Bronchial epithelial cell (primary cell): ENCODE data around the gene GALNT10. TPM values are rescaled to one million over a fixed set of nuclear protein-coding genes. Genes with fewer than 3 reads are reported as not detected.

Experiments
- DNase-seq: peaks from one replicate; pipeline ENCODE4 v3.0.0-alpha.2; 2010; ENCODE audit warnings: low read depth
- FAIRE-seq: peaks from 2 replicates; lab custom pipeline; 2011; peaks lifted over from hg19 to GRCh38; lab: Jason Lieb, UNC
- H3K27me3 ChIP-seq: 2 replicates; pipeline ENCODE4 v1.5.1; 2011; ENCODE audit warnings: low read length; ENCODE audit not compliant: control insufficient read depth, insufficient read depth
- H3K36me3 ChIP-seq: 2 replicates; pipeline ENCODE4 v1.5.1; 2011; ENCODE audit warnings: low read length; ENCODE audit not compliant: control insufficient read depth, insufficient read depth
- H3K4me3 ChIP-seq: 2 replicates; pipeline ENCODE4 v1.5.1; 2011; ENCODE audit warnings: mild to moderate bottlenecking, low read depth, low read length, control low read depth
- CTCF ChIP-seq: IDR thresholded peaks from 2 replicates; pipeline ENCODE4 v1.5.1; 2011; ENCODE audit warnings: mild to moderate bottlenecking, moderate library complexity, low read length, control low read depth, inconsistent platforms; ENCODE audit not compliant: insufficient read depth, severe bottlenecking
- total RNA-seq: library from RNA; depleted of rRNA; stranded (reverse); fragments of >200 nt; gene quantifications from 2 replicates; pipeline ENCODE4 v1.2.1, GENCODE V29; 2014

Gene GALNT10
- total RNA-seq, 1 donor from 2014 or later, result 3.9 TPM

DNA sequence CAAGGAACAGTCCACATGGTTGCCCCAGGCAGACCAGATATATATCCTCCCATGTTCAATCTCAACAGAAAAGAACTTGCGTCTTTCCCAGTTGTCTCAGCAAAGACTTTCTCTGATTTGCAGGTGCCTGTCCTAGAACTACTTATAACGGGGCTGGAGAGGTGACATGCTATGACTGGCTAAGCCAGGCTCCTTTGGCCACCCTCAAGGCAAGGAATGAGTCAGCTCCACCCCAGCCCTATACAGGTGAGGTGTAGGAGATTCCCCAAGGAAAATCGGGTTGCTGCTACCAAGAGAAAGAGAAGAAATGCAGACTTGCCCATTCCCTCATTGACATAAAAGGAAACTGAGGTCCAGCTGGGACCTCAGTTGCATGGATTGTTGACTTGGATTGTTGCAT, 127.4 kb downstream of the GALNT10 start:
- FAIRE-seq (no peak), DNase-seq (no peak)
- TF ChIP-seq CTCF, result no peak

DNA sequence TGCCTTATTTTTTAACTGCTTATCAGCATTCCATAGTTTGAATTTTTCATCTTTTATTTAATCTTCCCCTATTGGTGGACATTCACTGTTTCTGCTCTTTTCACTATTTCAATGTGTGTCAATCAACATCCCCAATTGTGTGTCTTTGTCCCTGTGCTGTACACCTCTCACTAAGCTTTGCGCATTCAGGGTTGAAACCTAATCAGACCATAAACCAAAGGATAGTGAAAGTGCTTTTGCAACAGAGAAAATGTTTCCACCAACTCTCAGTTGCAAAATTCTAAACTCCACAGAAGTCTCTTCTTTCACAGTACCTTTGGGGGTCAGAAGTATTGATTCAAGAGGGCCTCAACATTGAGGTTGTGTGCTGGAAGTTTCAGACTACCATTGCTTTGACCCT, 128.2 kb downstream of the GALNT10 start:
- Histone ChIP-seq H3K27me3 (no peaks in the 10 kb centered on the region), H3K4me3 (no peak overlapping the region), H3K36me3 (peaks cover 2% of the 10 kb centered on the region)
- peak; percentile 32 for FAIRE-seq
- DNase-seq, result no peak
- no peak for TF ChIP-seq CTCF

More for the DNA sequence above, 127.4 kb downstream of the GALNT10 start:
- Histone ChIP-seq H3K36me3 (no peaks in the 10 kb centered on the region), H3K4me3 (no peak overlapping the region), H3K27me3 (no peaks in the 10 kb centered on the region)

DNA sequence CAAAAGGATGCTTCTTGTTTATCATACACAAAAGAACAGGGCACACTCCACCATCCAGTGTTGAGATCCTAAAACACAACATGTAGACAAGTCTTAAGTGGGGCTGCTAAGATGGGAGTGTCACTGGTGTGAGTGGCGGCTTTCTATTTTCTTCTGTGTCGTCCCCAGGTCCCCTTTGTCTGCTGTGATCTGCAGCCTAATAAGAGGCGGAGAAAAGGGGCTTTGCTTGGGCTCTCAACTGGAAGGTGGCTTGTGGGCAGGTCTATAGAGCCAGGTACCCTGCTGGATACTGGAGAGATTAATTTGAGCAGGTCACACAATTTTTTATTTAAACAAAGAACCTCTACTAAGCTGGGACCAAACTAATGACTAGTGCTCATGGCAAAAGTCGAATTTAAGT, 129.2 kb downstream of the GALNT10 start:
- no peaks in the 10 kb centered on the region for H3K27me3 ChIP-seq
- H3K4me3 ChIP-seq, result no peak overlapping the region
- H3K36me3 ChIP-seq, result peaks cover 2% of the 10 kb centered on the region
- DNase-seq (no peak), FAIRE-seq (no peak)
- TF ChIP-seq CTCF, result no peak

DNA sequence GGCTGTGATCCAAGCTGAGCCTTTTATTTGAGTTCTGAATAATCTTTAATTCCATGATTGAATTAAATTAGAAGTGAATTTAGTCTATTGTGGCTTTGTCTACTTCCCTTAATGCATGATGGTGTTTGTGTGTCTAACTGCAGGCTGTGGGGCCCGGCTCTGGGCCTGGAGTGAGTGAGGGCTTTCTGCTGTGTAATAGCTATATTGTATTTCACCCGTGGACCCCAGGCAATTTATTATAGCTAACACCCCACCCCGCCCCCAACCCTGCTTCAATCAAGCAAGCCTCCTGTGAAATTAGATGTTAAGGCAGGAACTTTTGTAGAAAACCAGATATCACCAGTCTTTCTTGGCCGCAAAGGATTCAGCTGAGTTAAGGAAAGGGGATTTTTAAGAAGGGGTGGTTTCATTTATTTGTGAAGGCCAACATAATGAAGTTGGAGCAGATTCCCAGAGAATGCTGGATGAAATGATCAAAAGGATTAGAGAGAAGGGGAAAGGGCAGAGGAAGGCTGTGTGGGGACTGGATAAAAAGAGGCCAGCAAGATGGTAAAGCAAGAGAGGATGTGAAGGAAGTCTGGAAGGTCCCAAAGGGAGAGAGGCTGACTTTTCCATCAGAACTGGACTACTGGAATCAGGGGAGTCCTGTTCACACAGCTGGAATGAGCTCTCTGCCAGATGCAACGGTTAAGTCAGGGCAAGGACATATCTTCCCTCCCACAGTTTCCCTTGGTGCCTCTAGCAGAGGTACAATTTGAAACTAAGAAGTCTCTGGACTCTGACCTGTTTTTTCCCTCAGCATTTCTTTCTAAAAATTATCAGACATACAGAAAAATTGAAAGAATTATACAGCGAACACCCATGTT, 129.9 kb downstream of the GALNT10 start:
- Histone ChIP-seq H3K36me3 (peaks cover 2% of the 10 kb centered on the region), H3K27me3 (no peaks in the 10 kb centered on the region), H3K4me3 (no peak overlapping the region)
- TF ChIP-seq CTCF, result no peak
- FAIRE-seq (no peak), DNase-seq (no peak)

DNA sequence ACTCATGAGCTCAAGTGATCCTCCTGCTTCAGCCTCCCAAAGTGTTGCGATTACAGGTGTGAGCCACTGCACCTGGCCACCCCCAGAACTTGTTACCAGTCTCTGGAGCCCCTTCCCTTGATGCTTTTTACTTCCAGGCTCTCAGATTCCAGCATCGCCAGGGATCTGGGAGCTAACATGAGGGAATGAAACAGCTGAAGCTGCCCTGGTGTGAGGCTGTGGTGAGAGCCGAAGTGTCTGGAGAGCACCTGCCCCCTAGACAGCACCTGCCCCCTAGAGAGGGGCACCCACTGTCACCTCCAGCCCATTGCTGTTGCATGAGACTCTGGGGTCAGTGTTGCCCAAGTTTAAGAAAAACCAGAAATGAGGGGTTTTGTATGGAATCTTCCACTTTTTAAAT, 131.0 kb downstream of the GALNT10 start:
- no peak for TF ChIP-seq CTCF
- FAIRE-seq, result no peak
- Histone ChIP-seq H3K36me3 (peaks cover 2% of the 10 kb centered on the region), H3K4me3 (no peak overlapping the region), H3K27me3 (no peaks in the 10 kb centered on the region)
- DNase-seq, result no peak

GRCh38 chr5:154324033-154324432, 133.5 kb downstream of the GALNT10 start:
- H3K27me3 ChIP-seq, result no peaks in the 10 kb centered on the region
- DNase-seq (no peak), FAIRE-seq (peak; percentile 66)
- TF ChIP-seq CTCF, result no peak
- H3K4me3 ChIP-seq, result no peak overlapping the region
- H3K36me3 ChIP-seq, result peaks cover 2% of the 10 kb centered on the region
